Vagina (tissue), 2 donors: ENCODE data around the gene POLR2E. TPM values are rescaled to one million over a fixed set of nuclear protein-coding genes. Genes with fewer than 3 reads are reported as not detected.

Experiments
- DNase-seq, 2 donors: peaks; one replicate each; pipeline ENCODE4 v3.0.0-alpha.2; 2017; ENCODE audit errors: extremely low spot score in 2 of 2
- H3K27ac ChIP-seq: fragments of 200-600 bp; sonication (generic); one replicate; pipeline ENCODE4 v1.5.1; 2019
- H3K27me3 ChIP-seq: fragments of 200-600 bp; sonication (generic); one replicate; pipeline ENCODE4 v1.5.1; 2019
- H3K36me3 ChIP-seq, 2 donors: fragments of 200-600 bp; sonication (generic); one replicate each; pipeline ENCODE4 v1.5.1; 2017 to 2019
- H3K4me1 ChIP-seq: fragments of 200-600 bp; sonication (generic); one replicate; pipeline ENCODE4 v1.5.1; 2019
- H3K4me3 ChIP-seq, 2 donors: fragments of 200-600 bp; sonication (generic); 1 replicate in 1 of 2; 2 replicates in 1 of 2; pipeline ENCODE4 v1.5.1; 2016 to 2019
- H3K9me3 ChIP-seq: fragments of 200-600 bp; sonication (generic); one replicate; pipeline ENCODE4 v1.5.1; 2019
- POLR2A ChIP-seq, 2 donors: fragments of 450-650 bp; IDR thresholded peaks; one replicate each; pipeline ENCODE4 v1.6.1; 2017; ENCODE audit warnings: antibody characterized with exemption in 2 of 2, mild to moderate bottlenecking in 2 of 2, moderate library complexity in 2 of 2
- POLR2AphosphoS5 ChIP-seq, 2 donors: sonication (generic); formaldehyde crosslinking; IDR thresholded peaks; one replicate each; pipeline ENCODE4 v1.9.0; 2017; ENCODE audit warnings: antibody characterized with exemption in 2 of 2, mild to moderate bottlenecking in 2 of 2, low read depth in 1 of 2; ENCODE audit not compliant: insufficient read depth in 1 of 2
- intact Hi-C: fragments of 100-400 bp; cut with DNase I; formaldehyde crosslinking; loops from one replicate; pipeline ENCODE4 v1.15.1; 2023
- total RNA-seq: library from RNA; depleted of rRNA; stranded (reverse); fragments of >200 nt; gene quantifications from one replicate; pipeline ENCODE4 v1.2.3, GENCODE V29; 2016
- TF ChIP-seq, protein P1 (sequence below), 3 experiments: fragments of 450-650 bp in 2 of 3; fragments of 200-600 bp in 1 of 3; sonication (generic) in 1 of 3; IDR thresholded peaks; one replicate each; pipeline ENCODE4 v1.5.1; 2017 to 2019; ENCODE audit warnings: antibody characterized with exemption in 3 of 3, mild to moderate bottlenecking in 2 of 3, moderate library complexity in 2 of 3

POLR2E gene
- total RNA-seq, 1 donor from 2014 or later, result 83.7 TPM

DNA sequence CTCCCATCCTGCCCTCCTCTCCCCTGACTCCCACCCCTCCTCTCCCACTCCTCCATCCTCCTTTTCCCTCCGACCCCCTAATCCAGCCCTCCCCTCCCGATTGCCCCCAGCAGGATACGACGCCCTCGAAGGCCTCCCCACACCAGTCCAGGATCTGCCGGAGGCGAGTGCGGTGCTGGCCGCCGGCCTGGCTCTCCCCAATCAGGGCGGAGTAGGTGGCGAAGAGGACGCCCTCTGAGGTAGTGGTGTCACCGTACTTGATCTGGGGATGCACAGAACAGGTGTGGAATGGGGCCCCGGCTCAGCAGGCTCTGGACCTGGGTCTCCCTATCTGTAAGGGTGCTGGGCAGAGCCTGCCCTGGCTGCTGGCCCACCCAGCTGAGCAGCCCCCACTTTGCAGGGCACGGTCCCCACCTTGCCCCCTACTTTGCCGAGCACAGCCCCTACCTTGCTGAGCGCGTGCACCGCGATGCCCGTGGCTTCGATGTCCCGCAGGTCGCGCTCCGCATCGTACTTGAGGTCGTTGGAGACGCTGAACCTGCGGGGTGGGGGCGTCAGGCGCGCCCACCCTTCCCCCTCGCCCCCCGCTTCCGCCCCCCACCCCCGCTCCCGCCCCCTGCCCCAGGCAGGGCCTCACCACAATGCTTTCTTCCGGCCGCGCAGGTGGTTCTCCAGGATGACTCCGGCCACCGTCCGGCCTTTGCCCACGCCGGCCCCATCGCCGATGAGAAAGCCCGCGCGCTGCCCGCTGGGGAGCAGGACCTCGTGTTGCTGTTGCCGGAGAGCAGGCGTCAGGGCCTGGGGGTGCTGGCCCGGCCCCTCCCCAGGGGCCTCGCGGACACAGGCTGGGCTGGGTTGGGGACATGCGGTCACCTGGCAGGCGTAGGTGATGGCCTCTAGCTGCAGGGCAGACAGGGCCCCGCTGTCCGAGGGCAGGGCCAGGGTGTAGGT is 27.1 kb upstream of the POLR2E start:
- no peak overlapping the region for H3K4me3 ChIP-seq
- no peaks in the 10 kb centered on the region for H3K4me1 ChIP-seq
- TF ChIP-seq, protein P1, sequence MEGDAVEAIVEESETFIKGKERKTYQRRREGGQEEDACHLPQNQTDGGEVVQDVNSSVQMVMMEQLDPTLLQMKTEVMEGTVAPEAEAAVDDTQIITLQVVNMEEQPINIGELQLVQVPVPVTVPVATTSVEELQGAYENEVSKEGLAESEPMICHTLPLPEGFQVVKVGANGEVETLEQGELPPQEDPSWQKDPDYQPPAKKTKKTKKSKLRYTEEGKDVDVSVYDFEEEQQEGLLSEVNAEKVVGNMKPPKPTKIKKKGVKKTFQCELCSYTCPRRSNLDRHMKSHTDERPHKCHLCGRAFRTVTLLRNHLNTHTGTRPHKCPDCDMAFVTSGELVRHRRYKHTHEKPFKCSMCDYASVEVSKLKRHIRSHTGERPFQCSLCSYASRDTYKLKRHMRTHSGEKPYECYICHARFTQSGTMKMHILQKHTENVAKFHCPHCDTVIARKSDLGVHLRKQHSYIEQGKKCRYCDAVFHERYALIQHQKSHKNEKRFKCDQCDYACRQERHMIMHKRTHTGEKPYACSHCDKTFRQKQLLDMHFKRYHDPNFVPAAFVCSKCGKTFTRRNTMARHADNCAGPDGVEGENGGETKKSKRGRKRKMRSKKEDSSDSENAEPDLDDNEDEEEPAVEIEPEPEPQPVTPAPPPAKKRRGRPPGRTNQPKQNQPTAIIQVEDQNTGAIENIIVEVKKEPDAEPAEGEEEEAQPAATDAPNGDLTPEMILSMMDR (IDR thresholded peaks at IDR 0.05), result no peak
- TF ChIP-seq POLR2AphosphoS5 (IDR thresholded peaks at IDR 0.05; ENCODE audit: insufficient read depth in 1 of 2, low read depth in 1 of 2), result peak in 1 of 2 donors; percentile 11
- intact Hi-C loops, result no loop called here
- H3K9me3 ChIP-seq, result no peaks in the 10 kb centered on the region
- H3K27me3 ChIP-seq, result no peaks in the 10 kb centered on the region
- DNase-seq, result no peak
- no peak overlapping the region for H3K27ac ChIP-seq
- peaks cover 0 to 84% of the 10 kb centered on the region in 2 donors for H3K36me3 ChIP-seq

DNA sequence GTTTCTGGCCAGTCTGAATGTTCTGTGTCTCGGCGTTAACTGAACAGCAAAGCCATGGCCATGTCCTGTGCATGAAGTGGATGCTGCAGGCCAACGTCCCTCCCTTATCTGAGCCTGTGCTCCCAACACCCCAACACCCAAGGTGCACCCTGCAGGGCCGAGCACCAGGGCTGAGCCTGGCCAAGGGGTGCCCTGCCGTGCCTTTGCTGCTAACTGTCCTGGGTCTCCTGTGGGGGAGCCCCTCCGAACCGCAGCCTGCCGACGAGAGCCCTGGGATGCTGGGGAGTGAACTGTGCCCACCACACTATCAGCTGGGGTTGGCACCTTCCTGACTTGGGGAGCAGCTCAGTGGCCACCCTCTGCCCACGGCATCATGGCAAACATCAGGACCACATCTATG is 26.2 kb upstream of the POLR2E start:
- no peaks in the 10 kb centered on the region for H3K4me1 ChIP-seq
- no peaks in the 10 kb centered on the region for H3K27me3 ChIP-seq
- intact Hi-C loops, result no loop called here
- peaks cover 0 to 84% of the 10 kb centered on the region in 2 donors for H3K36me3 ChIP-seq
- H3K9me3 ChIP-seq, result no peaks in the 10 kb centered on the region
- TF ChIP-seq POLR2AphosphoS5 (IDR thresholded peaks at IDR 0.05; ENCODE audit: insufficient read depth in 1 of 2, low read depth in 1 of 2) (no peak), POLR2A (IDR thresholded peaks at IDR 0.05) (no peak)
- TF ChIP-seq, protein P1 (IDR thresholded peaks at IDR 0.05), result no peak
- H3K27ac ChIP-seq, result no peak overlapping the region
- DNase-seq, result no peak
- no peak overlapping the region for H3K4me3 ChIP-seq

DNA sequence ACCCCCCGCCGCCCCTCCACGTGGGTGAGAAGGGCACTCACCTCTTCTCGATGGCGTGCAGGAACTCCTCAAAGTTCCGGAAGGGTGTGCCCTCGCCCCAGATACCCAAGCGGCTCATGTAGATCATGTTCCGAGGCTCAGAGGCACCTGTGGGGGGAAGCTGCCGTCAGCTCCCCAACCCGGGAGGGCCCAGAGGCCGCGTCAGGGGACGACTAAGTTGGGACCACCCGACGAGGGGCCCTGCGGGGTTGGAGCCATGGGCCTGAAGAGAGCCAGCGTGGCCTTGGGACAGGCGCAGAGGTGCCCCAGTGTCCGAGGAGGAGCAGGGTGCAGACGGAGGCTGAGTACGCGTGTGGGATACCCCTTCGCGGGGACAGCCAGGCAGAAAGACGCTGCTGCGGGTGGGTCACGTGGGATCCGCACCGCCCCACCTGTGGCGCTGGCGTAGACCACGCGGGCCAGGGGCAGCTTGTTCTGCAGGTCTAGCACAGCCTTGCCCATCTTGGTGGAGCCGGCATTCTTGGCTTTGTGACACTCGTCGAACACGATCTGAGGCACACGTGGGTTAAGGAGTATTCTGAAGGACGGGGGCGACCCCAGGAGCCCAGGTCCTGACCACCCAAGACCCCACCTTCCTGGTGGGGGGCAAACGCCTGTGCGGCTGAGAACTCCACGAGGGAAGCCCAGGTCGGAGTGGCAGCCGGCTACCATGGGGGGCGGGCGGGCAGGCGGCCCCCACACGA is 24.5 kb upstream of the POLR2E start:
- Histone ChIP-seq H3K27ac (no peak overlapping the region), H3K27me3 (no peaks in the 10 kb centered on the region), H3K9me3 (no peaks in the 10 kb centered on the region), H3K36me3 (peaks cover 0 to 94% of the 10 kb centered on the region in 2 donors), H3K4me1 (no peaks in the 10 kb centered on the region), H3K4me3 (no peak overlapping the region)
- intact Hi-C loops, result no loop called here
- TF ChIP-seq POLR2AphosphoS5 (IDR thresholded peaks at IDR 0.05; ENCODE audit: insufficient read depth in 1 of 2, low read depth in 1 of 2), result peak in 1 of 2 donors; percentile 23
- TF ChIP-seq, protein P1 (IDR thresholded peaks at IDR 0.05), result no peak
- no peak for DNase-seq

DNA sequence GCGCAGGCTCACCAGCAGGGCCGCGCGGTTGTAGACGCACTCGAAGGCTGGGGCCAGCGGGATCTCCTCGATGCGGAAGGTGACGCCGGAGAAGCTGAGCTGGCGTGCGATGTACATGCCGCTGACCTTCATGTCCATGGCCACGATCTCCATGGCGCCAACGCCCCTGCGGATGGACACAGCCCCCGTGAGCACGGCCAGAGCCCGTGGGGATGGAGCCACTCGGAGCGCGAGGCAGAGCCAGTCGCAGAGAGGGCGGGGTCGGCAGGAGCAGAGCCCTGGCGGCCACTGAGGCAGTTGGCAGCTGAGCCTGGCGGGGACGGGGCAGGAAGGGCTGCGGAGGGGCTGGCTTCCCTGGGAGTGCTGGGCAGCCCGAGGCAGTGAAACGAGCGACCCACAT is 23.8 kb upstream of the POLR2E start:
- peaks cover under 1% of the 10 kb centered on the region for H3K4me1 ChIP-seq
- H3K27ac ChIP-seq, result no peak overlapping the region
- intact Hi-C loops, result no loop called here
- H3K4me3 ChIP-seq, result no peak overlapping the region
- H3K27me3 ChIP-seq, result no peaks in the 10 kb centered on the region
- DNase-seq, result no peak
- TF ChIP-seq POLR2A (IDR thresholded peaks at IDR 0.05) (no peak), POLR2AphosphoS5 (IDR thresholded peaks at IDR 0.05; ENCODE audit: insufficient read depth in 1 of 2, low read depth in 1 of 2) (no peak)
- TF ChIP-seq, protein P1 (IDR thresholded peaks at IDR 0.05), result no peak
- H3K36me3 ChIP-seq, result peaks cover 0 to 92% of the 10 kb centered on the region in 2 donors
- H3K9me3 ChIP-seq, result no peaks in the 10 kb centered on the region
